GM19099 (cell line): Measurements from ENCODE around the gene METTL27.
A peak's percentile ranks its signal among the peaks of the same experiment; 100 is the strongest.

Experiments used
- POLR2A ChIP-seq: IDR thresholded peaks from 3 replicates; pipeline ENCODE4 v1.6.1; 2011; ENCODE audit warnings: low read depth; ENCODE audit not compliant: insufficient read length; ENCODE audit errors: extremely low read depth

The METTL27 gene, protein sequence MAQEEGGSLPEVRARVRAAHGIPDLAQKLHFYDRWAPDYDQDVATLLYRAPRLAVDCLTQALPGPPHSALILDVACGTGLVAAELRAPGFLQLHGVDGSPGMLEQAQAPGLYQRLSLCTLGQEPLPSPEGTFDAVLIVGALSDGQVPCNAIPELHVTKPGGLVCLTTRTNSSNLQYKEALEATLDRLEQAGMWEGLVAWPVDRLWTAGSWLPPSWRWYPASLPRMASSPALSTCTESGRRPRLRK

GRCh38 chr7:73842067-73842976 is at the start of gene METTL27:
TSS of gene METTL27 (minus strand) at chr7:73842516. CDS start at chr7:73842140, 376 bp downstream.
- peak; percentile 57 for TF ChIP-seq POLR2A

DNA sequence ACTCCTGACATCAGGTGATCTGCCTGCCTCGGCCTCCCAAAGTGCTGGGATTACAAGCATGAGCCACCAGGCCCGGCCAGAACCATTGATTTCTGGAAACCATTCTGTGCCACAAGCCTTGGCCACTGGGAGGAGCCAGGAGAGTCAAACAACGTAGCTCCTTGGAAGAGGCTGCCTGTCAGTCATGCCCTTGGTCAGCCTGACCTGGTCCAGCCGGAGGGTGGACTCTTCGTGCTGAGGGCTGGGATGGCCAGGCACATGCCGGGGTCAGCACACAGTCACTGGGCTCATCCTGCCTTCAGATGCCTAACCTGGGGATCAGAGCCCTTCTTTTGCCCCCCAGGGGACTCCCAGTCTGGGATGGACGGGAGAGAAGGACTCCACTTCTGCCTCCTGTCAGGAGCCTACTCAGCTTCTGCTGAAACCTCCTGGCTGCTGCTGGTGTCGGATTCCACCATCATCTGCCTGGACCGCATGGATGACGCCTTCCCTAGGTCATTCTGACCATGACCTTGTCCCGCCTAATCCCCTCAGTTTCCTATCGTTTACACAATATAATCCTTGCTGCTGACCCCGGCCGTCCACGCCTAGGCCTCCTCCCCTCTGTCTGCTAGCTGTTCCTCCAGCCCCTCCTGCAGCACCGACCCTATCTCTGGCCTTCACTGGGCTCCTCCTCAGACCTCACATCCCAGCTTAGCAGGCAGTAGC is 49.0 kb upstream of the METTL27 start:
- no peak for TF ChIP-seq POLR2A

- no peak for TF ChIP-seq POLR2A
Observed at GRCh38 chr7:73890555-73891147, 48.3 kb upstream of the METTL27 start.

DNA sequence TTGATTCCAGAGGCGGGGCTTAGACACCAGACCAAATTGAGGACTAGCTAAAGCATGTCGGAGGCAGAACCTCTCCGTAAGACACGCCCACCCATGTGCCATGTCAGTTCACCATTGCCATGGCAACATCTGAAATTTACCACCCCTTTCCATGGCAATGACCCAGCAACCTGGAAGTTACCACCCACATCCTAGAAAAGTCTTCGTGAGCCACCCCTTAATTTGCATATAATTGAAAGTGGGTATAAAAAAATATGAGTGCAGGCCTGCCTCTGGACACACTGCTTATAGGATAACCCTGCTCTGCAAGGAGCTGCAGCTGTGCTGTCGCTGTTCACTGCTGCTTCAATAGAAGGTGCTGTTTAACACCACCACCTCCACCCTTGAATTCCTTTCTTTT is 46.6 kb upstream of the METTL27 start:
- TF ChIP-seq POLR2A = no peak

- no peak for TF ChIP-seq POLR2A
Observed at GRCh38 chr7:73887762-73888161, 45.4 kb upstream of the METTL27 start.

GRCh38 chr7:73885975-73886798 is 43.9 kb upstream of the METTL27 start:
- TF ChIP-seq POLR2A = no peak

DNA sequence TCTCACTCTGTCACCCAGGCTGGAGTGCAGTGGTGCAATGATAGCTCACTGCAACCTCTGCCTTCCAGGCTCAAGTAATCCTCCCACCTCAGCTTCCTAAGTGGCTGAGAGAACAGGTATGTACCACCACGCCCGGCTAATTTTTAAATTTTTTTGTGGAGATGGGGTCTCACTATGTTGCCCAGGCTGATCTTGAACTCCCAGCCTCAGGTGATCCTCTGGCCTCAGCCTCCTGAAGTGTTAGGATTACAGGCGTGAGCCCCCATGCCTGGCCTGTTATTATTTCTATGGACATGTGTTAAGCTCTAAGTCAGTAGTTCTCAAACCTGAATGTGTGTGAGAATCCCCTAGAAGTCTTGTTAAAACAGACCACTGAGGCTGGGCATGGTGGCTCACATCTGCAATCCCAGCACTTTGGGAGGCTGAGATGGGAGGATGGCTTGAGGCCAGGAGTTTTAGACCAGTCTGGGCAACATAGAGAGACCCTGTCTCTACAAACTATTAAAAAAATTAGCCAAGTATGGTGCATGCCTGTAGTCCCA is 43.2 kb upstream of the METTL27 start:
- no peak for TF ChIP-seq POLR2A

GRCh38 chr7:73882047-73882402 is 39.7 kb upstream of the METTL27 start:
- no peak for TF ChIP-seq POLR2A

DNA sequence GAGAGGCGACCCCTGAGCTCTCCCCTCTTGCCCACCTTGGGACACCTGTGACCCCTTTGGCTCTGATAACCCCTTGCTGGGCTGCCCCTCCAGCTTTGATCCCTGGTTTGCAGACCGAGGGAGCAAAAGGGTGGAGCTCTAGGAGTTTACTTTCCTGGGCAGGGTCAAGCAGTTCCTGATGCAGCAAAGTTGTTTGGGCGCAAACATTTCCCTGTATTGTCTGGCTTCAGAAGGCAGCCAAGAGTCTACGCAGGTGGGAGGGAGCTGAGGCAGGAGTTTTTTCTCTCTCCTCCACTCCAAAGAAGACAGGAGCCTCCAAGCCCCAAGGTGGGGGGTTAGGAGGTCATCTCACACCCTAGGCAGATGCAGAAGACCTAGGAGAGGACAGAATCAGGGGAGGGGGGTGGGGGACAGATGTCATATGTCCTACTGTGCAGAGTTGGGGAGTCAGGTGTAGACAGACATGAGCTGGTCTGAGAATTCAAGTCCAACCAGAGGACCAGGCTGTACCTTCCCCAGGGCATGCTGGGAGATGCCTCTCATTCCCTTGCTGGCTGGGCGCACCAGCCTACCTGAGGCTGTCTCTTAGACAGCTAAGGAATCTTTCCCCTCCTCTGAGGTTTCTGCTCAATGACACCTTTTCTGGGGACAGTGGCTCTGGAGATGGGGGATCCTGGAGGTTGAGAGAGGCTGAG is 39.2 kb upstream of the METTL27 start:
- no peak for TF ChIP-seq POLR2A

- TF ChIP-seq POLR2A = no peak
Observed at GRCh38 chr7:73880755-73881328, 38.5 kb upstream of the METTL27 start.

DNA sequence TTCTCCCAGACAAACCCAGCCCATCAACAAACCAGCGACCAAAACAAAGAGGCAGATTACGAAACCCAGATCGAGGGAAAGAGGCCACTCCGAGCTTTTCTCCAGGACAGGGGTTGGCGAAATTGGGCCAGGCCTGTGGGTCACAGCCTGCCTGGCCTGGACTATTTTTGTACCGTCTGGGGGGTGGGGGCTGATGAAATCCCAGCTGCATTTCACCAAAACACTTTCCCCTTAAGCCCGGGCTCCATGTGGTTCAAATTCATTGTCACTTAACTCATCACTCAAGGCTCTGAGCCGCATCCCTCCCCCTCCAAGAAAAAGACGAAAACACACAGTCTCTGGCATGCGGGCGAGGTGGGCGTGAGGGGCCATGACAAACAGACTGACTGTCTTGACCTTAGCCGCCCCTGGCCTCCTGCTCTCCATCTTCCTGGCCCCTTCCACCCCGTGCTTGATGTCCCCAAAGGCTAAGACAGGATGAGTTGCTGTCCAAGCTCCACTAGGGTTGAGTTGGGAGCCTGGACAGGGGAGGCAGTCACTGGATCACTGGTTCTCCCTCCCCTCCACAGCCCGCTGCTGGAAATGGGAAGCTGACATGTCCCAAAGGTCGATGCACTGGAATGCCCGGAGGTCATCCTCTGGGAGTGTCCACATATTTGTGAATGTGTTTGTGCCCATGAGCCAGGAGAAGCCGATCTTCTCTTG is 37.8 kb upstream of the METTL27 start:
- TF ChIP-seq POLR2A = no peak

- TF ChIP-seq POLR2A = no peak
Observed at GRCh38 chr7:73876973-73877372, 34.7 kb upstream of the METTL27 start.

GRCh38 chr7:73876361-73876760 is 34.0 kb upstream of the METTL27 start:
- TF ChIP-seq POLR2A = no peak
